ENCODE results near the gene CHERP.
"Not testable (repeated sequence)": the region's sequence is repeated elsewhere in the genome, so short reads cannot be mapped to it uniquely, and the experiment has no call there.

The CHERP gene

GRCh38 chr19:16520074-16520973 is 21.9 kb downstream of the CHERP start:
- DNase-seq (ENCODE audit: low spot score) = no peak

GRCh38 chr19:16519230-16519687 is 23.0 kb downstream of the CHERP start:
- DNase-seq (ENCODE audit: low spot score) = no peak

GRCh38 chr19:16518483-16519229 is 23.6 kb downstream of the CHERP start:
- no peak for DNase-seq (ENCODE audit: low spot score)

GRCh38 chr19:16518061-16518460 is 24.2 kb downstream of the CHERP start:
- DNase-seq (ENCODE audit: low spot score) = no peak

- DNase-seq (ENCODE audit: low spot score) = no peak
Observed at GRCh38 chr19:16516923-16517610, 25.2 kb downstream of the CHERP start.

- no peak for DNase-seq (ENCODE audit: low spot score)
Observed at GRCh38 chr19:16516381-16516780, 25.9 kb downstream of the CHERP start.

- DNase-seq (ENCODE audit: low spot score) = no peak
Observed at GRCh38 chr19:16514383-16515019, 27.7 kb downstream of the CHERP start.

- not testable (repeated sequence) for DNase-seq (ENCODE audit: low spot score)
Observed at GRCh38 chr19:16512611-16513010, 29.6 kb downstream of the CHERP start.

GRCh38 chr19:16509141-16510061 is 32.8 kb downstream of the CHERP start:
- DNase-seq (ENCODE audit: low spot score) = no peak

- no peak for DNase-seq (ENCODE audit: low spot score)
Observed at GRCh38 chr19:16508546-16508945, 33.7 kb downstream of the CHERP start.

- no peak for DNase-seq (ENCODE audit: low spot score)
Observed at GRCh38 chr19:16506961-16507360, 35.3 kb downstream of the CHERP start.

GRCh38 chr19:16506161-16506560 is 36.1 kb downstream of the CHERP start:
- DNase-seq (ENCODE audit: low spot score) = not testable (repeated sequence)

- no peak for DNase-seq (ENCODE audit: low spot score)
Observed at GRCh38 chr19:16504271-16504670, 38.0 kb downstream of the CHERP start.

- no peak for DNase-seq (ENCODE audit: low spot score)
Observed at GRCh38 chr19:16497837-16498236, 44.4 kb downstream of the CHERP start.

GRCh38 chr19:16497042-16497441 is 45.2 kb downstream of the CHERP start:
- no peak for DNase-seq (ENCODE audit: low spot score)

- DNase-seq (ENCODE audit: low spot score) = no peak
Observed at GRCh38 chr19:16496613-16496983, 45.6 kb downstream of the CHERP start.

- DNase-seq (ENCODE audit: low spot score) = peak; percentile 83
Observed at GRCh38 chr19:16495982-16496612, 46.1 kb downstream of the CHERP start, which contains the start of the genes C19orf44 and CALR3. C19orf44 (plus strand) TSS chr19:16496394; CDS start chr19:16500793, 4,399 bp downstream. CALR3 (minus strand) TSS chr19:16496167; CDS start chr19:16496129, 38 bp downstream.

- DNase-seq (ENCODE audit: low spot score) = not testable (repeated sequence)
Observed at GRCh38 chr19:16486476-16486875, 55.8 kb downstream of the CHERP start.

GRCh38 chr19:16482745-16483144 is 59.5 kb downstream of the CHERP start:
- no peak for DNase-seq (ENCODE audit: low spot score)

- no peak for DNase-seq (ENCODE audit: low spot score)
Observed at GRCh38 chr19:16477311-16477710, 64.9 kb downstream of the CHERP start.
